Memory B cell (primary cell): Measurements from ENCODE around the gene TMEM106B.
"Not testable (repeated sequence)": the region's sequence is repeated elsewhere in the genome, so short reads cannot be mapped to it uniquely, and the experiment has no call there.

Source experiments
- ATAC-seq: fragments of 150-1000 bp; cut with Tn5 transposase; 2 replicates; pipeline ENCODE4 v1.10.0; 2021; ENCODE audit warnings: low read depth, mild to moderate bottlenecking, moderate library complexity
- DNase-seq, 2 donors: peaks; one replicate each; pipeline ENCODE4 v3.0.0; 2022; ENCODE audit warnings: low spot score in 2 of 2
- H3K27ac Mint-ChIP-seq: one replicate; pipeline ENCODE4 v1.8.0; 2022; ENCODE audit warnings: mild to moderate bottlenecking, moderate library complexity, mixed read lengths
- H3K27me3 Mint-ChIP-seq: one replicate; pipeline ENCODE4 v1.8.0; 2022; ENCODE audit warnings: mixed read lengths
- H3K36me3 Mint-ChIP-seq: one replicate; pipeline ENCODE4 v1.8.0; 2022; ENCODE audit warnings: mild to moderate bottlenecking, mixed read lengths
- H3K4me1 Mint-ChIP-seq: one replicate; pipeline ENCODE4 v1.8.0; 2022; ENCODE audit warnings: mixed read lengths
- H3K4me3 Mint-ChIP-seq: one replicate; pipeline ENCODE4 v1.8.0; 2022; ENCODE audit warnings: mild to moderate bottlenecking, moderate library complexity, mixed read lengths
- H3K9me3 Mint-ChIP-seq: one replicate; pipeline ENCODE4 v1.8.0; 2022; ENCODE audit warnings: mixed read lengths

Gene TMEM106B

DNA sequence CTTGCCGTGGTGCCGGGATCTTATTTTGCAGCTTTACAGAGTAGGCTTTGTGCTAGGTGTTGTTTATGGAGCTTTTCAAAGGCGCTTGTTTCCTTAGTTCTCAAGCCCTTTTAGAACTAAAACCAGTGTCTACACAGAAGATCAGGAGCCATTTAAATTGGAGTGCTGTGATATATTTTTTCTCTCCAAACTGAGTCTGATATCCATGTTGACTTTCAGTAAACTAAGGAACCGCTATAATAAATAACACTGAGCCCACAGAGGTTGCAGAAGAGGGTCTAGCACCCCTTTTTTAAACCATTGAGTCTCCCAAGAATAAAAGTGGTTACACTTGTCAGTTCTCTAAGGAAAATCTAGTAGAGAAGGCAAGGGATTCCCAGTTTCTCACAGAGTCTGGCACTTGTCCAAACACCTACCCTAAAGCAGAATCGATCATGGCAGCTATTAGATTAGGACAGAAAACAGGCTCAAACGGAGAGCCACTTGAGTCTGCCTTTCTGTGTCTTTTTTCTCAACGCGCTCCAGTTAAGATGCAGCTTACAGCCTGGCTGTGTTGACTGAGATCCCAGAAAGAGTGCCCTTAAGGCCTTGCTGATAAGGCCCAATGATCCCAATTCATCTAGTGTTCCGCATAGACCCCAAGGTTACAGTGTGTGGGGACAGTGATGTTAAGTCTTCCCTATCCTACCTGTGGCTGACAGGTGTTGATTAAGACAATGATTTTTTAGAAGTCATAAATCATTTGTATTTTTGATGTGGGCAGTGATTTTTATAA lies 804 bp downstream of the TMEM106B start:
- H3K4me3 Mint-ChIP-seq: peak overlapping the region; percentile 98
- ATAC-seq (no peak), DNase-seq (no peak)
- H3K4me1 Mint-ChIP-seq: peaks cover 11% of the 10 kb centered on the region
- peak overlapping the region; percentile 97 for H3K27ac Mint-ChIP-seq
- peaks cover 9% of the 10 kb centered on the region for H3K36me3 Mint-ChIP-seq
- H3K9me3 Mint-ChIP-seq: no peaks in the 10 kb centered on the region
- peaks cover 6% of the 10 kb centered on the region for H3K27me3 Mint-ChIP-seq

- ATAC-seq (no peak), DNase-seq (no peak)
- Mint-ChIP-seq H3K36me3 (peaks cover 33% of the 10 kb centered on the region), H3K27me3 (no peaks in the 10 kb centered on the region), H3K9me3 (no peaks in the 10 kb centered on the region), H3K27ac (no peak overlapping the region), H3K4me1 (peaks cover 8% of the 10 kb centered on the region), H3K4me3 (no peak overlapping the region)
Measured at GRCh38 chr7:12217311-12217710, 6.2 kb downstream of the TMEM106B start.

DNA sequence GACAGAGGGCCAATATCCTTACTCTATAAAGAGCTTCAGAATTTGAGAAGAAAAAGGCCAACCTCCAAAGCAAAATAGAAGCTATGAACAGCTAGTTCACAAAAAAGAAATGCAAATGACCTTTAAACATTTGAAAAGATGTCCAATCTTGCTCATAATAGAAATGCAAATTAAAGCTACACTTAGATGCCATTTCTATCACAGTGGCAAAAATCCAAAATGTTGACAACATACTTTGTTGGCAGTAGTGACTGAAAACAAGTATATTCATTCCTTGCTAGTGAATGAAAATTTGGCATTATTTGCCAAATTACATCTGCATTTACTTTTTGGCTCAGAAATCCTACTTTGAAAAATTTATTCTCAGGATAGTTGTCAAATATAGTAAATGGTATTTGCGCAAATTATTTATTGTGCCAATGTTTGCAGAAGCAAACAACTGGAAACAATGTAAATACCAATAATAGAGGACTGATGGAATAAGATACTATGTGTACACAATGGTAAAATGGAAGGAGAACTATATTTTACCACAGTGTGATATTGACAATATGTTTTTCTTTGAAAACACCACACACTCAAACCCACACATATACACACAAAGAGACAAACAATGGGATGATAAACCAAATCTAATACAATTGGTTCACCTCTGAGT lies 9.4 kb downstream of the TMEM106B start:
- H3K4me3 Mint-ChIP-seq: no peak overlapping the region
- no peaks in the 10 kb centered on the region for H3K9me3 Mint-ChIP-seq
- peaks cover 13% of the 10 kb centered on the region for H3K4me1 Mint-ChIP-seq
- DNase-seq (no peak), ATAC-seq (no peak)
- no peaks in the 10 kb centered on the region for H3K27me3 Mint-ChIP-seq
- no peak overlapping the region for H3K27ac Mint-ChIP-seq
- H3K36me3 Mint-ChIP-seq: peaks cover 43% of the 10 kb centered on the region

DNA sequence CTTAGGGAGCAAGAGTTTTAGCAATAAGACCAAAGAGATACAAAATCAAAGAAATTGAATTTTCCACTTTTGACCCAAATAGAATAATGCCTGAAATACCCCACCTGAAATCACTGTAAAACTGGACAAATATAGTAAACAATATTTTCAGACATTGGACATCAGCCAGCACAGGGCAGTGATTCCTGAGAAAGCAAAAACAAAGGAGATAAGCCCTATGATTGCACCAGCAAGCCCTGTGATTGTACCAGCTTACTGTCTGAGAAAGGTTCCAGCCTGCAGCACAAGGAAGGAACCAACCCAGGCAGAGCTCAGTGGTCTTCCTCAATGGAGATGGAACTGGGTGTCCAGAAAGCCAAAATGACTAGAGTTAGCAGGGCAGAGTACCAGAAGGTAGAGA lies 10.3 kb downstream of the TMEM106B start:
- Mint-ChIP-seq H3K36me3 (peaks cover 49% of the 10 kb centered on the region), H3K4me1 (peaks cover 15% of the 10 kb centered on the region), H3K27ac (no peak overlapping the region), H3K9me3 (no peaks in the 10 kb centered on the region), H3K4me3 (no peak overlapping the region), H3K27me3 (no peaks in the 10 kb centered on the region)
- ATAC-seq: no peak
- DNase-seq: no peak

GRCh38 chr7:12222889-12223579 lies 11.9 kb downstream of the TMEM106B start:
- Mint-ChIP-seq H3K36me3 (peaks cover 44% of the 10 kb centered on the region), H3K9me3 (no peaks in the 10 kb centered on the region), H3K27me3 (no peaks in the 10 kb centered on the region), H3K4me1 (peaks cover 13% of the 10 kb centered on the region), H3K4me3 (no peak overlapping the region), H3K27ac (no peak overlapping the region)
- ATAC-seq (peak; percentile 97), DNase-seq (peak in 1 of 2 donors; percentile 9)

DNA sequence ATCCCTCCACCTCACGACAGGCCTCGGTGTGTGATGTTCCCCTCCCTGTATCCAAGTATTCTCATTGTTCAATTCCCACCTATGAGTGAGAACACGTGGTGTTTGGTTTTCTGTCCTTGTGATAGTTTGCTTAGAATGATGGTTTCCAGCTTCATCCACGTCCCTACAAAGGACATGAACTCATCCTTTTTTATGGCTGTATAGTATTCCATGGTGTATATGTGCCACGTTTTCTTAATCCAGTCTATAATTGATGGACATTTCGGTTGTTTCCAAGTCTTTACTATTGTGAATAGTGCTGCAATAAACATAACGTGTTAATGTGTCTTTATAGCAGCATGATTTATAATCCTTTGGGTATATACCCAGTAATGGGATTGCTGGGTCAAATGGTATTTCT lies 13.9 kb downstream of the TMEM106B start:
- H3K9me3 Mint-ChIP-seq, DNase-seq, H3K27ac Mint-ChIP-seq, H3K27me3 Mint-ChIP-seq, ATAC-seq, H3K4me3 Mint-ChIP-seq: not testable (repeated sequence)
- Mint-ChIP-seq H3K36me3 (peaks cover 33% of the 10 kb centered on the region), H3K4me1 (peaks cover 13% of the 10 kb centered on the region)

GRCh38 chr7:12226756-12227155 lies 15.7 kb downstream of the TMEM106B start:
- H3K9me3 Mint-ChIP-seq: no peaks in the 10 kb centered on the region
- DNase-seq (no peak), ATAC-seq (no peak)
- H3K27ac Mint-ChIP-seq: no peak overlapping the region
- H3K4me3 Mint-ChIP-seq: no peak overlapping the region
- H3K36me3 Mint-ChIP-seq: peaks cover 29% of the 10 kb centered on the region
- peaks cover 8% of the 10 kb centered on the region for H3K4me1 Mint-ChIP-seq
- H3K27me3 Mint-ChIP-seq: no peaks in the 10 kb centered on the region

- Mint-ChIP-seq H3K27me3 (no peaks in the 10 kb centered on the region), H3K9me3 (no peaks in the 10 kb centered on the region), H3K27ac (no peak overlapping the region), H3K4me1 (peaks cover 6% of the 10 kb centered on the region), H3K36me3 (peaks cover 29% of the 10 kb centered on the region), H3K4me3 (no peak overlapping the region)
- no peak for DNase-seq
- no peak for ATAC-seq
Measured at GRCh38 chr7:12228024-12228423, 16.9 kb downstream of the TMEM106B start.

DNA sequence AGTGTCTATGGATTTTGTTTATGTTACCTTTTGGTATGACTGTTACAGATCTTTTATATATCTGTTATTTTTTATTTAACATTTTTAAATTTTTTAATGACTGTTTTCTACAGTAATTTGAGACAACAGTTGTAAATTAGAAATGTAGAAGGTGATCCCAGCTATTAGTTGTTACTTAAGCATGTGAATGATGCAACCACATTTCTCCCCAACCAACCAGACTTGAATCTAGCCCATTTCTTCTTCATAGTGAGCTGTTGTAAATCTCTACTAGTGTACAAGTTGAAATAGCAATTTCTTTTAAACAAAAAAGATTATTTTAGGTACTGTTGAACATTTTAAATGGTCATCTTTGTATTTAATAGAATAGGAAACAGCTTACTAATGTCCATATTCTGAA lies 18.0 kb downstream of the TMEM106B start:
- Mint-ChIP-seq H3K4me1 (peaks cover 5% of the 10 kb centered on the region), H3K9me3 (no peaks in the 10 kb centered on the region), H3K36me3 (peaks cover 32% of the 10 kb centered on the region), H3K27ac (no peak overlapping the region), H3K4me3 (no peak overlapping the region), H3K27me3 (no peaks in the 10 kb centered on the region)
- ATAC-seq (no peak), DNase-seq (no peak)

DNA sequence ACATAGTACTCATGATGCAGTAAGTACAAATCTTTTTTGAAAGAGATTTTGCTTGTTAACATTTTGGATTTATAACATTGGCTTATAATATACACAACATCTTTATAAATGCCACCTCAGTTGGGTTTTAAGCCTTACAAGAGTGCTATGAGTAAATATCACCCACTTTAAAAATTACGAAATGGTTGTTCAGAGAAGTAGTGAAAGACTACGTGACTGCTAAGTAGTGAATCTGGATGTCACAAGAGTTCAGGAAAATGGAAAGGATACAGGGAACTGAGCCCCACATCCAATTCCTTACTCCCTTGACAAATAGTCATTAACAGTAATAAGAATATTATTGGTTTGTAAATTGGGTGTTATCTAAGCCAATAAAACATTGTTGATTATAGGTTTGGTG lies 20.0 kb downstream of the TMEM106B start:
- H3K27ac Mint-ChIP-seq: no peak overlapping the region
- DNase-seq (no peak), ATAC-seq (no peak)
- H3K9me3 Mint-ChIP-seq: no peaks in the 10 kb centered on the region
- peaks cover 23% of the 10 kb centered on the region for H3K36me3 Mint-ChIP-seq
- H3K27me3 Mint-ChIP-seq: no peaks in the 10 kb centered on the region
- H3K4me1 Mint-ChIP-seq: peaks cover 4% of the 10 kb centered on the region
- no peak overlapping the region for H3K4me3 Mint-ChIP-seq

- DNase-seq (no peak), ATAC-seq (no peak)
- H3K27me3 Mint-ChIP-seq: no peaks in the 10 kb centered on the region
- H3K9me3 Mint-ChIP-seq: no peaks in the 10 kb centered on the region
- H3K4me1 Mint-ChIP-seq: no peaks in the 10 kb centered on the region
- no peak overlapping the region for H3K27ac Mint-ChIP-seq
- peaks cover 20% of the 10 kb centered on the region for H3K36me3 Mint-ChIP-seq
- H3K4me3 Mint-ChIP-seq: no peak overlapping the region
Measured at GRCh38 chr7:12233175-12233574, 22.1 kb downstream of the TMEM106B start.

- peaks cover 24% of the 10 kb centered on the region for H3K36me3 Mint-ChIP-seq
- no peak overlapping the region for H3K27ac Mint-ChIP-seq
- DNase-seq (no peak), ATAC-seq (no peak)
- peaks cover 2% of the 10 kb centered on the region for H3K4me1 Mint-ChIP-seq
- peaks cover 3% of the 10 kb centered on the region for H3K9me3 Mint-ChIP-seq
- H3K27me3 Mint-ChIP-seq: no peaks in the 10 kb centered on the region
- no peak overlapping the region for H3K4me3 Mint-ChIP-seq
Measured at GRCh38 chr7:12234334-12234865, 23.3 kb downstream of the TMEM106B start.

- H3K4me1 Mint-ChIP-seq: peaks cover 9% of the 10 kb centered on the region
- no peak for ATAC-seq
- H3K36me3 Mint-ChIP-seq: peaks cover 24% of the 10 kb centered on the region
Measured at GRCh38 chr7:12235970-12236369, 24.9 kb downstream of the TMEM106B start.

GRCh38 chr7:12237007-12237406 lies 25.9 kb downstream of the TMEM106B start:
- Mint-ChIP-seq H3K27me3 (no peaks in the 10 kb centered on the region), H3K36me3 (peaks cover 22% of the 10 kb centered on the region), H3K4me3 (no peak overlapping the region), H3K4me1 (peaks cover 9% of the 10 kb centered on the region), H3K9me3 (peaks cover 3% of the 10 kb centered on the region), H3K27ac (no peak overlapping the region)
- DNase-seq: no peak
- ATAC-seq: no peak

More at GRCh38 chr7:12235970-12236369, 24.9 kb downstream of the TMEM106B start:
- no peak overlapping the region for H3K27ac Mint-ChIP-seq
- H3K9me3 Mint-ChIP-seq: peaks cover 3% of the 10 kb centered on the region
- DNase-seq: no peak
- H3K4me3 Mint-ChIP-seq: no peak overlapping the region
- no peaks in the 10 kb centered on the region for H3K27me3 Mint-ChIP-seq
